Cardiac muscle cell (in vitro differentiated cells and primary cell): Measurements from ENCODE around the gene RBBP8NL. TPM values are rescaled to one million over a fixed set of nuclear protein-coding genes. Genes with fewer than 3 reads are reported as not detected.
"Not testable (repeated sequence)": the region's sequence is repeated elsewhere in the genome, so short reads cannot be mapped to it uniquely, and the experiment has no call there.

Source experiments
- DNase-seq, 2 donors: peaks; one replicate each; pipeline versions ENCODE4 v3.0.0 to v3.0.0-alpha.2; 2010 to 2017; ENCODE audit warnings: low read depth in 1 of 2, low spot score in 1 of 2
- H3K27ac ChIP-seq: fragments of 200-600 bp; sonication (generic); 2 replicates; pipeline ENCODE4 v1.5.1; 2016
- H3K27me3 ChIP-seq: fragments of 200-600 bp; sonication (generic); 2 replicates; pipeline ENCODE4 v1.6.0; 2016; ENCODE audit warnings: control low read depth
- H3K36me3 ChIP-seq: fragments of 200-600 bp; sonication (generic); 2 replicates; pipeline ENCODE4 v1.5.1; 2016; ENCODE audit warnings: control low read depth
- H3K4me1 ChIP-seq: fragments of 200-600 bp; sonication (generic); 2 replicates; pipeline ENCODE4 v1.8.1; 2017; ENCODE audit warnings: low read depth, mild to moderate bottlenecking, mixed run types
- H3K4me3 ChIP-seq: fragments of 200-600 bp; sonication (generic); 2 replicates; pipeline ENCODE4 v1.5.1; 2016; ENCODE audit warnings: mild to moderate bottlenecking
- H3K9me3 ChIP-seq: fragments of 200-600 bp; sonication (generic); 2 replicates; pipeline ENCODE4 v1.5.1; 2017; ENCODE audit warnings: low read depth, mild to moderate bottlenecking, control low read depth
- CTCF ChIP-seq: IDR thresholded peaks from 2 replicates; pipeline ENCODE4 v1.5.1; 2012; ENCODE audit warnings: low read depth, mild to moderate bottlenecking, low read length
- polyA plus RNA-seq: library from polyadenylated mRNA; unstranded; fragments of >200 nt; fragmentation: Nextera tagmentation; extraction: Ambion mirVana; gene quantifications from 2 replicates; pipeline ENCODE4 v1.2.1, GENCODE V29; 2016
- total RNA-seq: library from RNA; depleted of rRNA; stranded (reverse); fragments of >200 nt; gene quantifications from 2 replicates; pipeline ENCODE4 v1.2.3, GENCODE V29; 2016

RBBP8NL gene
- total and polyA plus RNA-seq, 2 experiments from 2014 or later: not detected

- no peak for DNase-seq
- no peaks in the 10 kb centered on the region for H3K9me3 ChIP-seq
- H3K4me3 ChIP-seq: no peak overlapping the region
- TF ChIP-seq CTCF: no peak
- H3K27me3 ChIP-seq: no peaks in the 10 kb centered on the region
- peak overlapping the region; percentile 97 for H3K27ac ChIP-seq
- H3K36me3 ChIP-seq: no peaks in the 10 kb centered on the region
- H3K4me1 ChIP-seq: peaks cover 22% of the 10 kb centered on the region
Measured at GRCh38 chr20:62377064-62377461, 50.3 kb downstream of the RBBP8NL start.

- Histone ChIP-seq H3K27ac (peak overlapping the region; percentile 97), H3K9me3 (no peaks in the 10 kb centered on the region), H3K4me3 (no peak overlapping the region), H3K4me1 (peaks cover 24% of the 10 kb centered on the region), H3K27me3 (no peaks in the 10 kb centered on the region), H3K36me3 (no peaks in the 10 kb centered on the region)
- DNase-seq: peak; percentile 88 to 94
- peak; percentile 59 for TF ChIP-seq CTCF
Measured at GRCh38 chr20:62376112-62377063, 51.0 kb downstream of the RBBP8NL start.

- H3K9me3 ChIP-seq: no peaks in the 10 kb centered on the region
- H3K4me3 ChIP-seq: no peak overlapping the region
- TF ChIP-seq CTCF: no peak
- H3K27ac ChIP-seq: peak overlapping the region; percentile 97
- H3K27me3 ChIP-seq: no peaks in the 10 kb centered on the region
- DNase-seq: no peak
- no peaks in the 10 kb centered on the region for H3K36me3 ChIP-seq
- H3K4me1 ChIP-seq: peaks cover 36% of the 10 kb centered on the region
Measured at GRCh38 chr20:62374331-62375152, 52.8 kb downstream of the RBBP8NL start.

- H3K36me3 ChIP-seq, DNase-seq, H3K9me3 ChIP-seq, H3K27me3 ChIP-seq, H3K4me3 ChIP-seq: not testable (repeated sequence)
- Histone ChIP-seq H3K27ac (peak overlapping the region; percentile 97), H3K4me1 (peaks cover 44% of the 10 kb centered on the region)
Measured at GRCh38 chr20:62373631-62374179, 53.6 kb downstream of the RBBP8NL start.

- peak overlapping the region; percentile 27 for H3K27ac ChIP-seq
Measured at GRCh38 chr20:62372042-62372993, 55.0 kb downstream of the RBBP8NL start.

More at GRCh38 chr20:62372042-62372993, 55.0 kb downstream of the RBBP8NL start:
- Histone ChIP-seq H3K36me3 (no peaks in the 10 kb centered on the region), H3K27me3 (no peaks in the 10 kb centered on the region), H3K4me1 (peaks cover 56% of the 10 kb centered on the region), H3K9me3 (no peaks in the 10 kb centered on the region), H3K4me3 (no peak overlapping the region)
- DNase-seq: no peak
- TF ChIP-seq CTCF: no peak
